A673 (cell line): ENCODE measurements around the gene CAMSAP2.

Experiments used
- CTCF ChIP-seq: fragments of 300-800, 200-600 bp; sonication (generic); conservative IDR thresholded peaks from 2 replicates; pipeline ENCODE4 v1.5.1; 2017; ENCODE audit warnings: low read depth, mild to moderate bottlenecking, antibody characterized with exemption, low read length, moderate library complexity, mixed read lengths
- EZH2 ChIP-seq: fragments of 200-600 bp; sonication (generic); IDR thresholded peaks from 2 replicates; pipeline ENCODE4 v1.6.1; 2017; ENCODE audit warnings: borderline replicate concordance, low read depth, mild to moderate bottlenecking, mixed read lengths, antibody characterized with exemption, low read length; ENCODE audit not compliant: poor library complexity, severe bottlenecking

GRCh38 chr1:200784576-200784975 lies 45.9 kb downstream of the CAMSAP2 start:
- TF ChIP-seq CTCF (no peak), EZH2 (no peak)
